Measurements from ENCODE around the gene MRGPRX2. TPM values are rescaled to one million over a fixed set of nuclear protein-coding genes. Genes with fewer than 3 reads are reported as not detected.
A peak's percentile ranks its signal among the peaks of the same experiment; 100 is the strongest.

The MRGPRX2 gene
- total RNA-seq, 2 donors from 2014 or later, result not detected

- Mint-ChIP-seq H3K4me1 (ENCODE audit: low read depth in 2 of 2) (no peaks in the 10 kb centered on the region), H3K36me3 (no peaks in the 10 kb centered on the region), H3K27ac (no peak overlapping the region), H3K9me3 (no peaks in the 10 kb centered on the region), H3K4me3 (no peak overlapping the region), H3K27me3 (peaks cover 25 to 29% of the 10 kb centered on the region in 2 donors)
- no peak for ATAC-seq
- no peak for DNase-seq (ENCODE audit: low spot score)
These were observed 27.1 kb upstream of the MRGPRX2 start for GRCh38 chr11:19087658-19088057.

- H3K27me3 Mint-ChIP-seq, result peaks cover 15 to 18% of the 10 kb centered on the region in 2 donors
- no peak overlapping the region for H3K4me3 Mint-ChIP-seq
- no peaks in the 10 kb centered on the region for H3K9me3 Mint-ChIP-seq
- DNase-seq (ENCODE audit: low spot score) (no peak), ATAC-seq (no peak)
- no peaks in the 10 kb centered on the region for H3K36me3 Mint-ChIP-seq
- no peak overlapping the region for H3K27ac Mint-ChIP-seq
- no peaks in the 10 kb centered on the region for H3K4me1 Mint-ChIP-seq (ENCODE audit: low read depth in 2 of 2)
These were observed 24.3 kb upstream of the MRGPRX2 start for GRCh38 chr11:19084661-19085315.

- Mint-ChIP-seq H3K4me3 (no peak overlapping the region), H3K4me1 (ENCODE audit: low read depth in 2 of 2) (no peaks in the 10 kb centered on the region), H3K27ac (no peak overlapping the region), H3K36me3 (no peaks in the 10 kb centered on the region), H3K9me3 (no peaks in the 10 kb centered on the region), H3K27me3 (peaks cover 14 to 18% of the 10 kb centered on the region in 2 donors)
- DNase-seq (ENCODE audit: low spot score), result no peak
- ATAC-seq, result no peak
These were observed 22.6 kb upstream of the MRGPRX2 start for GRCh38 chr11:19083166-19083565.

GRCh38 chr11:19080579-19080993, 20.1 kb upstream of the MRGPRX2 start:
- Mint-ChIP-seq H3K9me3 (no peaks in the 10 kb centered on the region), H3K27me3 (peaks cover 5 to 13% of the 10 kb centered on the region in 2 donors), H3K36me3 (no peaks in the 10 kb centered on the region), H3K27ac (no peak overlapping the region), H3K4me1 (ENCODE audit: low read depth in 2 of 2) (peaks cover 2 to 5% of the 10 kb centered on the region in 2 donors), H3K4me3 (no peak overlapping the region)
- ATAC-seq, result no peak
- no peak for DNase-seq (ENCODE audit: low spot score)

GRCh38 chr11:19079643-19080440, 19.3 kb upstream of the MRGPRX2 start:
- no peaks in the 10 kb centered on the region for H3K9me3 Mint-ChIP-seq

GRCh38 chr11:19077965-19078364, 17.4 kb upstream of the MRGPRX2 start:
- ATAC-seq, result no peak
- no peak overlapping the region for H3K27ac Mint-ChIP-seq
- no peak for DNase-seq (ENCODE audit: low spot score)
- no peak overlapping the region for H3K4me3 Mint-ChIP-seq
- peaks cover 0 to 10% of the 10 kb centered on the region in 2 donors for H3K27me3 Mint-ChIP-seq
- peaks cover 2 to 5% of the 10 kb centered on the region in 2 donors for H3K4me1 Mint-ChIP-seq (ENCODE audit: low read depth in 2 of 2)
- H3K9me3 Mint-ChIP-seq, result no peaks in the 10 kb centered on the region
- H3K36me3 Mint-ChIP-seq, result no peaks in the 10 kb centered on the region

More at GRCh38 chr11:19079643-19080440, 19.3 kb upstream of the MRGPRX2 start:
- no peak overlapping the region for H3K4me3 Mint-ChIP-seq
- peaks cover 5 to 13% of the 10 kb centered on the region in 2 donors for H3K27me3 Mint-ChIP-seq
- H3K27ac Mint-ChIP-seq, result no peak overlapping the region
- peaks cover 2 to 5% of the 10 kb centered on the region in 2 donors for H3K4me1 Mint-ChIP-seq (ENCODE audit: low read depth in 2 of 2)
- no peaks in the 10 kb centered on the region for H3K36me3 Mint-ChIP-seq
- DNase-seq (ENCODE audit: low spot score) (no peak), ATAC-seq (no peak)

GRCh38 chr11:19076744-19077589, 16.4 kb upstream of the MRGPRX2 start:
- no peak overlapping the region for H3K27ac Mint-ChIP-seq
- no peaks in the 10 kb centered on the region for H3K36me3 Mint-ChIP-seq
- no peak overlapping the region for H3K4me3 Mint-ChIP-seq
- DNase-seq (ENCODE audit: low spot score) (no peak), ATAC-seq (peak in 1 of 2 donors; percentile 56)
- peaks cover 0 to 10% of the 10 kb centered on the region in 2 donors for H3K27me3 Mint-ChIP-seq
- peaks cover 2 to 5% of the 10 kb centered on the region in 2 donors for H3K4me1 Mint-ChIP-seq (ENCODE audit: low read depth in 2 of 2)
- H3K9me3 Mint-ChIP-seq, result no peaks in the 10 kb centered on the region

GRCh38 chr11:19075636-19076035, 15.1 kb upstream of the MRGPRX2 start:
- DNase-seq (ENCODE audit: low spot score), result no peak
- no peak for ATAC-seq
- no peak overlapping the region for H3K27ac Mint-ChIP-seq
- no peak overlapping the region for H3K4me3 Mint-ChIP-seq
- no peaks in the 10 kb centered on the region for H3K9me3 Mint-ChIP-seq
- H3K36me3 Mint-ChIP-seq, result no peaks in the 10 kb centered on the region
- H3K4me1 Mint-ChIP-seq (ENCODE audit: low read depth in 2 of 2), result peaks cover 5 to 6% of the 10 kb centered on the region in 2 donors
- H3K27me3 Mint-ChIP-seq, result peaks cover 0 to 7% of the 10 kb centered on the region in 2 donors

GRCh38 chr11:19073454-19074415, 13.2 kb upstream of the MRGPRX2 start:
- DNase-seq (ENCODE audit: low spot score), result no peak
- no peak overlapping the region for H3K27ac Mint-ChIP-seq

GRCh38 chr11:19072464-19072863, 11.9 kb upstream of the MRGPRX2 start:
- peaks cover 17% of the 10 kb centered on the region for H3K36me3 Mint-ChIP-seq
- no peaks in the 10 kb centered on the region for H3K9me3 Mint-ChIP-seq
- ATAC-seq (no peak), DNase-seq (ENCODE audit: low spot score) (no peak)
- H3K4me3 Mint-ChIP-seq, result no peak overlapping the region
- peaks cover 9 to 16% of the 10 kb centered on the region in 2 donors for H3K27me3 Mint-ChIP-seq
- no peak overlapping the region for H3K27ac Mint-ChIP-seq
- H3K4me1 Mint-ChIP-seq (ENCODE audit: low read depth in 2 of 2), result peaks cover 5 to 6% of the 10 kb centered on the region in 2 donors

More at GRCh38 chr11:19073454-19074415, 13.2 kb upstream of the MRGPRX2 start:
- Mint-ChIP-seq H3K4me1 (ENCODE audit: low read depth in 2 of 2) (peaks cover 5 to 6% of the 10 kb centered on the region in 2 donors), H3K4me3 (no peak overlapping the region), H3K27me3 (peaks cover 3 to 13% of the 10 kb centered on the region in 2 donors), H3K36me3 (peaks cover 12% of the 10 kb centered on the region), H3K9me3 (no peaks in the 10 kb centered on the region)
- ATAC-seq, result peak in 1 of 2 donors; percentile 10

GRCh38 chr11:19071255-19071654, 10.7 kb upstream of the MRGPRX2 start:
- no peak overlapping the region for H3K27ac Mint-ChIP-seq
- DNase-seq (ENCODE audit: low spot score) (no peak), ATAC-seq (peak; percentile 84 to 87)
- peaks cover 0 to 4% of the 10 kb centered on the region in 2 donors for H3K4me1 Mint-ChIP-seq (ENCODE audit: low read depth in 2 of 2)
- peaks cover 9 to 19% of the 10 kb centered on the region in 2 donors for H3K27me3 Mint-ChIP-seq
- H3K4me3 Mint-ChIP-seq, result no peak overlapping the region
- H3K36me3 Mint-ChIP-seq, result peaks cover 17% of the 10 kb centered on the region
- no peaks in the 10 kb centered on the region for H3K9me3 Mint-ChIP-seq

- H3K27ac Mint-ChIP-seq, result peak overlapping the region in 1 of 2 donors; percentile 53
These were observed 684 bp downstream of the MRGPRX2 start for GRCh38 chr11:19059833-19060232.

More at GRCh38 chr11:19059833-19060232, 684 bp downstream of the MRGPRX2 start:
- Mint-ChIP-seq H3K27me3 (peaks cover 0 to 4% of the 10 kb centered on the region in 2 donors), H3K4me1 (ENCODE audit: low read depth in 2 of 2) (peaks cover 32% of the 10 kb centered on the region in 2 donors), H3K36me3 (no peaks in the 10 kb centered on the region), H3K9me3 (no peaks in the 10 kb centered on the region), H3K4me3 (peak overlapping the region; percentile 11)
- DNase-seq (ENCODE audit: low spot score) (no peak), ATAC-seq (no peak)
